Measurements from ENCODE around the gene SENP7. TPM values are rescaled to one million over a fixed set of nuclear protein-coding genes. Genes with fewer than 3 reads are reported as not detected.

SENP7 gene
- total and polyA plus RNA-seq, 2 experiments from 2014 or later, result 3.5 to 8.2 TPM

- TF ChIP-seq EZH2phosphoT487 (IDR thresholded peaks at IDR 0.05; ENCODE audit: insufficient read depth, low read depth) (no peak), EZH2 (IDR thresholded peaks at IDR 0.05; ENCODE audit: insufficient read depth, poor library complexity, severe bottlenecking) (no peak)
- 68 to 74% methylated on average over 17 of the region's 17 CpGs for WGBS, 2 experiments (ENCODE audit: low coverage in 1 of 2, low lambda C conversion rate in 2 of 2, missing lambda C conversion rate in 2 of 2)
- no peaks in the 10 kb centered on the region for H3K4me1 ChIP-seq (ENCODE audit: insufficient read depth)
- H3K36me3 ChIP-seq (ENCODE audit: low read depth), result no peaks in the 10 kb centered on the region
- H3K79me2 ChIP-seq (ENCODE audit: insufficient read depth), result 0 out of 2 replicates have a peak, but pooled peaks cover 11% of the 10 kb centered on the region
- H3K4me2 ChIP-seq (ENCODE audit: unreplicated experiment), result no peak overlapping the region
- H3K9me2 ChIP-seq (ENCODE audit: insufficient read depth), result no peaks in the 10 kb centered on the region
- no peak overlapping the region for H2AFZ ChIP-seq
- no peak overlapping the region for H3K27ac ChIP-seq
- H4K20me1 ChIP-seq (ENCODE audit: insufficient read depth), result no peaks in the 10 kb centered on the region
- H3K9me3 ChIP-seq (ENCODE audit: low read depth), result no peaks in the 10 kb centered on the region
- H3K9ac ChIP-seq, result no peak overlapping the region
- no peaks in the 10 kb centered on the region for H3K27me3 ChIP-seq (replicated peaks; ENCODE audit: insufficient read depth)
- DNase-seq, result no peak
- in situ Hi-C loops (cut with MboI), result no loop called here
- H3F3A ChIP-seq (ENCODE audit: insufficient read depth), result no peaks in the 10 kb centered on the region
- H3K4me3 ChIP-seq, result no peak overlapping the region
Observed at GRCh38 chr3:101466465-101467309, 46.3 kb downstream of the SENP7 start.

GRCh38 chr3:101464235-101464634 is 48.8 kb downstream of the SENP7 start:
- Histone ChIP-seq H2AFZ (no peak overlapping the region), H3K79me2 (ENCODE audit: insufficient read depth) (0 out of 2 replicates have a peak, but pooled peaks cover 11% of the 10 kb centered on the region), H3K9me2 (ENCODE audit: insufficient read depth) (no peaks in the 10 kb centered on the region), H3K27me3 (replicated peaks; ENCODE audit: insufficient read depth) (no peaks in the 10 kb centered on the region), H3K36me3 (ENCODE audit: low read depth) (no peaks in the 10 kb centered on the region), H3K4me2 (ENCODE audit: unreplicated experiment) (no peak overlapping the region), H3K9ac (no peak overlapping the region), H4K20me1 (ENCODE audit: insufficient read depth) (no peaks in the 10 kb centered on the region), H3K4me3 (no peak overlapping the region), H3K4me1 (ENCODE audit: insufficient read depth) (no peaks in the 10 kb centered on the region), H3F3A (ENCODE audit: insufficient read depth) (no peaks in the 10 kb centered on the region), H3K9me3 (ENCODE audit: low read depth) (no peaks in the 10 kb centered on the region), H3K27ac (no peak overlapping the region)
- TF ChIP-seq EZH2 (IDR thresholded peaks at IDR 0.05; ENCODE audit: insufficient read depth, poor library complexity, severe bottlenecking), result no peak
- TF ChIP-seq EZH2phosphoT487 (IDR thresholded peaks at IDR 0.05; ENCODE audit: insufficient read depth, low read depth), result no peak
- in situ Hi-C loops (cut with MboI), result no loop called here
- WGBS, 2 experiments (ENCODE audit: low coverage in 1 of 2, low lambda C conversion rate in 2 of 2, missing lambda C conversion rate in 2 of 2), result 100% methylated on average over 2 of the region's 2 CpGs
- no peak for DNase-seq

GRCh38 chr3:101461451-101461850 is 51.6 kb downstream of the SENP7 start:
- Histone ChIP-seq H3K4me3 (no peak overlapping the region), H3K27me3 (replicated peaks; ENCODE audit: insufficient read depth) (no peaks in the 10 kb centered on the region), H3K9me3 (ENCODE audit: low read depth) (no peaks in the 10 kb centered on the region), H3K36me3 (ENCODE audit: low read depth) (0 out of 2 replicates have a peak, but pooled peaks cover 5% of the 10 kb centered on the region), H2AFZ (no peak overlapping the region), H4K20me1 (ENCODE audit: insufficient read depth) (no peaks in the 10 kb centered on the region), H3K27ac (no peak overlapping the region), H3K4me1 (ENCODE audit: insufficient read depth) (no peaks in the 10 kb centered on the region), H3K79me2 (ENCODE audit: insufficient read depth) (0 out of 2 replicates have a peak, but pooled peaks cover 11% of the 10 kb centered on the region), H3F3A (ENCODE audit: insufficient read depth) (no peaks in the 10 kb centered on the region), H3K9me2 (ENCODE audit: insufficient read depth) (no peaks in the 10 kb centered on the region), H3K4me2 (ENCODE audit: unreplicated experiment) (no peak overlapping the region), H3K9ac (no peak overlapping the region)
- DNase-seq, result no peak
- in situ Hi-C loops (cut with MboI), result no loop called here
- no peak for TF ChIP-seq EZH2 (IDR thresholded peaks at IDR 0.05; ENCODE audit: insufficient read depth, poor library complexity, severe bottlenecking)
- TF ChIP-seq EZH2phosphoT487 (IDR thresholded peaks at IDR 0.05; ENCODE audit: insufficient read depth, low read depth), result no peak
- 83 to 85% methylated on average over 4 of the region's 4 CpGs for WGBS, 2 experiments (ENCODE audit: low coverage in 1 of 2, low lambda C conversion rate in 2 of 2, missing lambda C conversion rate in 2 of 2)

GRCh38 chr3:101458387-101458786 is 54.6 kb downstream of the SENP7 start:
- 95 to 98% methylated on average over 2 of the region's 2 CpGs for WGBS, 2 experiments (ENCODE audit: low coverage in 1 of 2, low lambda C conversion rate in 2 of 2, missing lambda C conversion rate in 2 of 2)
- in situ Hi-C loops (cut with MboI), result no loop called here
- no peaks in the 10 kb centered on the region for H3K27me3 ChIP-seq (replicated peaks; ENCODE audit: insufficient read depth)
- H3K79me2 ChIP-seq (ENCODE audit: insufficient read depth), result no peaks in the 10 kb centered on the region
- no peaks in the 10 kb centered on the region for H3F3A ChIP-seq (ENCODE audit: insufficient read depth)
- H3K9ac ChIP-seq, result no peak overlapping the region
- no peaks in the 10 kb centered on the region for H3K9me3 ChIP-seq (ENCODE audit: low read depth)
- H3K4me3 ChIP-seq, result no peak overlapping the region
- H3K27ac ChIP-seq, result no peak overlapping the region
- H3K4me2 ChIP-seq (ENCODE audit: unreplicated experiment), result no peak overlapping the region
- no peaks in the 10 kb centered on the region for H4K20me1 ChIP-seq (ENCODE audit: insufficient read depth)
- H2AFZ ChIP-seq, result no peak overlapping the region
- no peak for TF ChIP-seq EZH2phosphoT487 (IDR thresholded peaks at IDR 0.05; ENCODE audit: insufficient read depth, low read depth)
- no peak for TF ChIP-seq EZH2 (IDR thresholded peaks at IDR 0.05; ENCODE audit: insufficient read depth, poor library complexity, severe bottlenecking)
- no peak for DNase-seq
- no peaks in the 10 kb centered on the region for H3K9me2 ChIP-seq (ENCODE audit: insufficient read depth)
- 0 out of 2 replicates have a peak, but pooled peaks cover 5% of the 10 kb centered on the region for H3K36me3 ChIP-seq (ENCODE audit: low read depth)
- no peaks in the 10 kb centered on the region for H3K4me1 ChIP-seq (ENCODE audit: insufficient read depth)

All from GM23248 (cell line).